HAP-1 (cell line): ENCODE measurements around the gene ANKRD40CL.
"Not testable (repeated sequence)": the region's sequence is repeated elsewhere in the genome, so short reads cannot be mapped to it uniquely, and the experiment has no call there.

ENCODE experiments used
- DNase-seq, 2 experiments: peaks; one replicate each; pipeline ENCODE4 v3.0.0-alpha.2; 2016 to 2020; ENCODE audit warnings: low spot score in 2 of 2
- H3K27me3 ChIP-seq: fragments of 250-450 bp; sonication (Bioruptor Pico); 2 replicates; pipeline ENCODE4 v1.5.1; 2020; ENCODE audit warnings: low read depth, mild to moderate bottlenecking, moderate library complexity
- H3K36me3 ChIP-seq: fragments of 250-450 bp; sonication (Bioruptor Pico); replicated peaks from 2 replicates; pipeline ENCODE4 v1.5.1; 2020; ENCODE audit warnings: mild to moderate bottlenecking
- H3K4me1 ChIP-seq: fragments of 250-450 bp; sonication (Bioruptor Pico); 2 replicates; pipeline ENCODE4 v1.5.1; 2020; ENCODE audit warnings: mild to moderate bottlenecking
- H3K4me3 ChIP-seq: fragments of 250-450 bp; sonication (Bioruptor Pico); 2 replicates; pipeline ENCODE4 v1.5.1; 2020; ENCODE audit warnings: mild to moderate bottlenecking, moderate library complexity
- H3K9me3 ChIP-seq: fragments of 250-450 bp; sonication (Bioruptor Pico); 2 replicates; pipeline ENCODE4 v1.5.1; 2020; ENCODE audit warnings: mild to moderate bottlenecking, moderate library complexity
- in situ Hi-C: fragments of 300-500 bp; cut with MboI; formaldehyde crosslinking; loops from 3 replicates; pipeline ENCODE4 v1.14.3; 2020; ENCODE audit warnings: low sequenced_read_pairs, inconsistent platforms, mixed read lengths

The ANKRD40CL gene, protein sequence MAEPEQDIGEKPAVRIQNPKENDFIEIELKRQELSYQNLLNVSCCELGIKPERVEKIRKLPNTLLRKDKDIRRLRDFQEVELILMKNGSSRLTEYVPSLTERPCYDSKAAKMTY

DNA sequence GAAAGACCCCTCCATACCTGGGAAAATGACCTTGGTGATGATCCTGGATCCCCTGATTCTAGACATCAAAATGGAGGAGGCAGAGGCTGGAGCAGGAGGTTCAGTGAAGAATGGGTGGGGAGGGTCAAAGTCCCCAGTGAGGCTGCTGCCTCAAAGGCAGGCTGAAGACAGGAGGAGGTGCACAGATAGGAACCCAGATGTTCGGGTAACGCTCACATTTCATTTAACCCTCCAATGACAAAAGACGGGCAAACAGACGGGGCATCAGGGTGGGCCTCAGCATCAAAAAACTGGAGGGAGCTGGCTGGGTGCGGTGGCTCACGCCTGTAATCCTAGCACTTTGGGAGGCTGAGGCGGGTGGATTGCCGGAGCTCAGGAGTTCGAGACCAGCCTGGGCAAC, at the start of gene ANKRD40CL:
Gene ANKRD40CL (minus strand): TSS at position 73 of the 400 bp plus-strand sequence. CDS start 605 bp downstream, outside the sequence.
- no peaks in the 10 kb centered on the region for H3K27me3 ChIP-seq
- H3K9me3 ChIP-seq: no peaks in the 10 kb centered on the region
- H3K36me3 ChIP-seq: no peaks in the 10 kb centered on the region
- DNase-seq: no peak
- in situ Hi-C loops: no loop called here
- no peak within 1 kb of the TSS for H3K4me3 ChIP-seq
- peaks cover 4% of the 10 kb centered on the region; the same call in 1 of the 2 replicates for H3K4me1 ChIP-seq

DNA sequence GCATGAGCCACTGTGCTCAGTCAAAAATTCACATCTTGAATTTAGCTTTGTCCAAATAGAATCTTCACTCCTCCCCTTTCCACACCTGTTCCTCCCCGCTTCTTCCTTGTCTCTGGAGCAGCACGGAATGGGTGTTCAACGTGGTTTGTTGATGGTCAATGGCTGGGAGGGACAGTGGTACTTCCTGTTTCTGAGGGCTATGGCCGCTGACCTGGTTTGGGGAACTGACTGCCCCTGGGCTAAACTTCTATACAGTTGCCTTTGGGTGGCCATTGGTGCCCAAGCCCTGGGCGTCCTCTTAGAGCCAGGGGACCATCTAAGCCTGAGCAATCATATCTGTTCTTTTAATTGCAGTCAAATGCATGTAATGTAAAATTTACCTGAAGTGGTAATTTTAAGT, 49.0 kb upstream of the ANKRD40CL start:
- H3K27me3 ChIP-seq: no peaks in the 10 kb centered on the region; the same call in 1 of the 2 replicates
- no peak overlapping the region for H3K4me3 ChIP-seq
- H3K9me3 ChIP-seq: no peaks in the 10 kb centered on the region
- DNase-seq: no peak
- H3K4me1 ChIP-seq: no peaks in the 10 kb centered on the region
- in situ Hi-C loops: no loop called here
- no peaks in the 10 kb centered on the region for H3K36me3 ChIP-seq

DNA sequence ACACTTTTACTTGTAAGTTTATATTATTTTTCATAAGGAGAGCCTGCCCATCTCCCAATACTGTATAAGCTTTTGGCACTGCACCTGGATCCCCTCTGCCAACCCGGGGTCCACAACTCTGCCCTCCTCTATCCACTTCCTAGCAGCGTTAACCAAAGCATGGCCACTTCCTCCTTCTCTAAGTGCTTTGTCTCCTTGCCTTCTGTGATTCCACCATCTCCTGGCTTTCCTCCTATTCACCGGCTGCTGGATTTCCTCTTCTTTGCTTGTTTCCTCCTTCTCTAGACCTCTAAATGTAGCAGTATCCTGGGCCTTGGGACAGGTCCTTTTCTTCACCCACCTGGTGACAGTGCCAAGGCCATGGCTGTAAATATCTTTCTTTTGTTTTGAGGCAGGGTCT, 48.1 kb upstream of the ANKRD40CL start:
- Histone ChIP-seq H3K9me3 (no peaks in the 10 kb centered on the region), H3K4me3 (no peak overlapping the region), H3K36me3 (no peaks in the 10 kb centered on the region), H3K27me3 (no peaks in the 10 kb centered on the region; the same call in 1 of the 2 replicates), H3K4me1 (no peaks in the 10 kb centered on the region)
- in situ Hi-C loops: no loop called here
- DNase-seq: no peak

DNA sequence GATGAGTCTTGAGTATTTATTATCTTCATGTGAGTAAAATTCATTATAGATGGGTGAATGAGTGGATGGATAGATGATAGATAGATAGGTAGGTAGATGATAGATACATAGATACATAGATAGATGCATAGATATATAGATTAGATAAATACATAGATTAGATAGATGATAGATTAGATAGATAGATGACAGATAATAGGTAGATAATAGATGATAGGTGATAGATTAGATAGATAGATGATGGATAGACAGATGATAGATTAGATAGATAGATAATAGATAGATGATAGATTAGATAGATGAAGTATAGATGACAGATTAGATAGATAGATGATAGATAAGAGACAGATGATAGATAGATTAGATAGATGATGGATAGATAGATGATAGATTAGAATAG, 46.3 kb upstream of the ANKRD40CL start:
- DNase-seq: no peak
- no peaks in the 10 kb centered on the region for H3K36me3 ChIP-seq
- H3K4me3 ChIP-seq: no peak overlapping the region
- in situ Hi-C loops: no loop called here
- no peaks in the 10 kb centered on the region for H3K9me3 ChIP-seq
- no peaks in the 10 kb centered on the region; the same call in 1 of the 2 replicates for H3K27me3 ChIP-seq
- H3K4me1 ChIP-seq: no peaks in the 10 kb centered on the region

DNA sequence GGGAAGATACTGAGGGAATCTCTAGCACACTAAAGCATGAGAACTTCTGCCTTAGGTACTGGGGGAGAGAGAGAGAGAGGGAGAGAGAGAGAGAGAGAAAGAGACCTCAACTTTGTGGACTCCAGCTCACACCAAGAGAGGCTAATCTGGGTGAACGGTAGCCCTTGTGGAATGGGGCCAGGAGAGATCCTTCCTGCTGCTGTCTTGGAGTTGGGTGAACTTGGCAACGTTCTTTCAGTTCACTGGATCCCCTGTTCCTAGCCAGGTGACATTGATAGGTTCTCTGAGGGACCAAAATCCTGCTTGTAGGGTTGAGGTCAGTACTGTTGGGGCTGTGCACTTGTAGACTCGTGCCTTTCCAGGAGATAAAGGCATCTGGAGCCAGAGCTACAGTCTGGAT, 41.6 kb upstream of the ANKRD40CL start:
- DNase-seq: no peak
- H3K9me3 ChIP-seq: no peaks in the 10 kb centered on the region
- H3K4me3 ChIP-seq: no peak overlapping the region
- no peaks in the 10 kb centered on the region for H3K36me3 ChIP-seq
- H3K4me1 ChIP-seq: no peaks in the 10 kb centered on the region
- in situ Hi-C loops: no loop called here
- no peaks in the 10 kb centered on the region; the same call in 1 of the 2 replicates for H3K27me3 ChIP-seq

DNA sequence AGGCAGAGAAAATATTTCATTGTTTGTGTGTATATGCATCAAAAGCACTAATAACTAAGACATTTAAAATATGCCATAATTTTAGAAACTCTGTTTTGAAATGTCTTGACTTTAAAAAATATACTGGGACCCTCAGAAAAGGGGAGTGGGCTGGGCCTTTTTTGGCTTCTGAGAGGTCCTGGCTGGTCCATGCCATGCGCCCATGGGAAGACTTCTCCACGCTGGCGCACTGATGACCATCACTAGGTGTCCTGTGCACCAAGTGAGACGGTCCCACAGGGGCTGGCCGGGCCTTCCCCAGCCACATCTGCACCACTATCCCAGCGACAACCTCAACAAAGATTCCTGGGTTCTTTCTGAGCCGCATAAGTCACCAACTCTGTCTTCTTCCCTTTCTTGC, 41.1 kb upstream of the ANKRD40CL start:
- no peaks in the 10 kb centered on the region for H3K36me3 ChIP-seq
- no peak overlapping the region for H3K4me3 ChIP-seq
- no peak for DNase-seq
- H3K27me3 ChIP-seq: no peaks in the 10 kb centered on the region; the same call in 1 of the 2 replicates
- H3K4me1 ChIP-seq: no peaks in the 10 kb centered on the region
- H3K9me3 ChIP-seq: no peaks in the 10 kb centered on the region
- in situ Hi-C loops: no loop called here

DNA sequence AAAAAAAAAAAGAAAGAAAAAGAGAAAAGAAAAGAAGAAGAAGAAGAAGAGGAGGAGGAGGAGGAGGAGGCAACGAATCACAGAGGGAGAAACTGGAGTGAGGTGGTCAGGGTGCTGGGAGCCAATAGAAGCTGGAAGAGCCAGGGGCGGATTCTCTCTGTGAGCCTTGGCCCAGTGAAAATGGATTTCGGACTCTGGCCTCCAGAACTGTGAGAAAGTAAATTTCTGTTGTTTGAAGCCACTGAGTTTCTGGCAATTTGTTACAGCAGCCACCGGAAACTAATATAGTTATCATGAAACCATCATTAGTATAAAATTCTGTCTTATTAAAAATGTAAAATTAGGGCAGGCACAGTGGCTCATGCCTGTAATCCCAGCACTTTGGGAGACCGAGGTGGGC, 40.4 kb upstream of the ANKRD40CL start:
- Histone ChIP-seq H3K9me3 (no peaks in the 10 kb centered on the region), H3K36me3 (no peaks in the 10 kb centered on the region), H3K4me3 (no peak overlapping the region), H3K27me3 (no peaks in the 10 kb centered on the region; the same call in 1 of the 2 replicates), H3K4me1 (no peaks in the 10 kb centered on the region)
- DNase-seq: no peak
- in situ Hi-C loops: no loop called here

DNA sequence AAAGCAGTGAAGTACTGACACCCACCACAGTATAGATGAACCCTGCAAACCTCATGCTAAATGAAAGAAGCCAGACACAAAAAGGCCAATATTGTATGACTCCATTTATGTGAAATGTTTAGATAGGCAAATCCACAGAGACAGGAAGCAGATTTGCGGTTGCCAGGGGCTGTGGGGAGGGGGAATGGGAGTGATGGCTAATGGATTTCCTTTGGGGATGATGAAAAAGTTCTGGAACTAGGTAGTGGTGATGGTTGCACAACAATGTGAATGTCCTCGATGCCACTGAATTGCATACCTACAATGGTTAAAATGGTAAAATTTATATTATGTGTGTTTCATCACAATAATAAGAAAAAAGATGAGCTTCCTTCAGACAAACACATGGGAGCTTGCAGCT, 39.7 kb upstream of the ANKRD40CL start:
- in situ Hi-C loops: no loop called here

DNA sequence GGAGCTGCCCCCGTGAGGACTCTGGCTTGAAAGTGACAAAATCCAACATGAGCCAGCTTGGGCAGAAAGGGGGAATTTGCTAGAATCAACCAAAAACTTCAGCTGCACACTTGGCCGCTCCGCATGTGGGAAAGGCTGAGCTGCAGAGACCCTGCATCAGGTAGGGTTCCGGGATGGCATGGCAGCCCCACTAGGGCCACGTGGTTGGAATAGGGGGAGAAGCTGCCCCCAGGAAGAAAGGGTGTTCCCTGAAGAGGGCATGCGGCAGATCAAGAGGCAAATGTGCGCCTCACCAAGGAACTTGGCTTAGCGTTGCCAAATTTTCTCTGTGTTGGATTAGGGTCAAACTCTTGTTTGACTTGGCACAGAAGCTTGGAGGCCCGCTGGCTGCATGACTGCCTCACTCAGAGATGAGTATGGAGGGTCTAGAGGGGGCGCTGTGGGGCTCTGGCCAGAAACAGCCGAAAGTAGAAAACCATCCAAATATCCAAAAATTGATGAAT, 38.9 kb upstream of the ANKRD40CL start:
- in situ Hi-C loops: no loop called here
- Histone ChIP-seq H3K27me3 (no peaks in the 10 kb centered on the region), H3K36me3 (no peaks in the 10 kb centered on the region), H3K9me3 (no peaks in the 10 kb centered on the region), H3K4me1 (no peaks in the 10 kb centered on the region), H3K4me3 (no peak overlapping the region)
- peak in 1 of 2 experiments; percentile 55 for DNase-seq

More for the DNA sequence above, 39.7 kb upstream of the ANKRD40CL start:
- no peaks in the 10 kb centered on the region; the same call in 1 of the 2 replicates for H3K27me3 ChIP-seq
- no peaks in the 10 kb centered on the region for H3K9me3 ChIP-seq
- H3K36me3 ChIP-seq: no peaks in the 10 kb centered on the region
- DNase-seq: no peak
- no peaks in the 10 kb centered on the region for H3K4me1 ChIP-seq
- H3K4me3 ChIP-seq: no peak overlapping the region

DNA sequence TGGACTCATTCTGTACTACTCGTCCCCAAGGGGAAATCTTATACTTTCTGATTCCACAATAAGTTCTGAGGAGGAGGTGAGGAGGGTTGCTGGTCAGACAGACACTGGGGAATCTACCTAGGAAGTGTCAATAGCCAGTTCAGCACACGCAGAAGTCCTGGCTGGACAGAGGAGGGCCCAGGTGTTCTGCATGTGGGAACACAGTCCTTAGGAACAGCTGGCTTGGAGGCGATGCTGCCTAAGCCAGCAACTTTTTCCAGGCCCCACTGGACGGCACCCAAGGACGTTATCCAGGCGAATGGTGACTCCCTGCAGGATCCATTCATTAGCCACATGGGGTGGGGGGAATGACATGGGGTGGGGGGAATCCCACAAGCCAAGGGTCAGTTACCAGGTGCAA, 38.2 kb upstream of the ANKRD40CL start:
- no peaks in the 10 kb centered on the region for H3K36me3 ChIP-seq
- no peak overlapping the region for H3K4me3 ChIP-seq
- in situ Hi-C loops: no loop called here
- H3K9me3 ChIP-seq: no peaks in the 10 kb centered on the region
- no peak for DNase-seq
- no peaks in the 10 kb centered on the region for H3K4me1 ChIP-seq
- no peaks in the 10 kb centered on the region for H3K27me3 ChIP-seq

DNA sequence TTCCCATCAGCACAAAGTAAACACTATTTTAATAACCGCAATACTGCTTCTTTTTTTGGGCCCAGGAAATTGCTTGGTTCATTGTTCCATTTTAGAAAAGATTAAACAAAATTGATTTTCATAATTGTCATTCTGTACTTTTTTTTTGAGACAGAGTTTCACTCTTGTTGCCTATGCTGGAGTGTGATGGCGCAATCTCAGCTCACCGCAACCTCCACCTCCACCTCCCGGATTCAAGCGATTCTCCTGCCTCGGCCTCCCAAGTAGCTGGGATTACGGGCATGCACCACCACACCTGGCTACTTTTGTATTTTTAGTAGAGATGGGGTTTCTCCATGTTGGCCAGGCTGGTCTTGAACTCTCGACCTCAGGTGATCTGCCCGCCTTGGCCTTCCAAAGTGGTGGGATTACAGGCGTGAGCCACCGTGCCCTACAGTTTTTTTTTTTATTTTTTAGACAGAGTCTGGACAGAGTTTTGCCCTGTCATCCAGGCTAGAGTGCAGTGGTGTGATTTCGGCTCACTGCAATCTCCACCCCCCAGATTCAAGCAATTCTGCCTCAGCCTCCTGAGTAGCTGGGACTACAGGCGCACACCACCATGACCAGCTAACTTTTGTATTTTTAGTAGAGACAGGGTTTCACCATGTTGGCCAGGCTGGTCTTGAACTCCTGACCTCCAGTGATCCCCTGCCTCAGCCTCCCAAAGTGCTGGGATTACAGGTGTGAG, 37.6 kb upstream of the ANKRD40CL start:
- in situ Hi-C loops, H3K36me3 ChIP-seq, DNase-seq: not testable (repeated sequence)

DNA sequence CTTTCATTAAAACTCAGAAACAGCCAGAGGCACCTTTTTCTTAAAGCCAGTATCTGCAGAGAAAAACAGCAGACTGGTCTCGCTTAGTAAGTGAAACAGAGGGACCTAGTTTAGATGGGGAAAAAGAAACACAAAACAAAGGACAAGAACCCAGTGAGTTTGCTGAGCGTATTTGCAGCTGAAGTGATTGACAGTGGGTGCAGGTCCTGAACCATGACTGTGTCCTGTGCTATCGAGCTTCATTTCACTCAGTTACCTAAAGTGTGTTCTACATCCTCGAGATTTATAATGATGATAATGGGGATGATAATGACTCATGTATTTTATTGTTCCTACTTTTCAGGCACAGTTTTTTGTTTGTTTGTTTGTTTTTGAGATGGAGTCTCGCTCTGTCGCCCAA, 36.4 kb upstream of the ANKRD40CL start:
- Histone ChIP-seq H3K4me1 (no peaks in the 10 kb centered on the region), H3K36me3 (no peaks in the 10 kb centered on the region), H3K27me3 (no peaks in the 10 kb centered on the region), H3K9me3 (no peaks in the 10 kb centered on the region), H3K4me3 (no peak overlapping the region)
- DNase-seq: no peak
- in situ Hi-C loops: no loop called here

More for the DNA sequence above, 37.6 kb upstream of the ANKRD40CL start:
- H3K27me3 ChIP-seq, H3K9me3 ChIP-seq, H3K4me3 ChIP-seq, H3K4me1 ChIP-seq: not testable (repeated sequence)

DNA sequence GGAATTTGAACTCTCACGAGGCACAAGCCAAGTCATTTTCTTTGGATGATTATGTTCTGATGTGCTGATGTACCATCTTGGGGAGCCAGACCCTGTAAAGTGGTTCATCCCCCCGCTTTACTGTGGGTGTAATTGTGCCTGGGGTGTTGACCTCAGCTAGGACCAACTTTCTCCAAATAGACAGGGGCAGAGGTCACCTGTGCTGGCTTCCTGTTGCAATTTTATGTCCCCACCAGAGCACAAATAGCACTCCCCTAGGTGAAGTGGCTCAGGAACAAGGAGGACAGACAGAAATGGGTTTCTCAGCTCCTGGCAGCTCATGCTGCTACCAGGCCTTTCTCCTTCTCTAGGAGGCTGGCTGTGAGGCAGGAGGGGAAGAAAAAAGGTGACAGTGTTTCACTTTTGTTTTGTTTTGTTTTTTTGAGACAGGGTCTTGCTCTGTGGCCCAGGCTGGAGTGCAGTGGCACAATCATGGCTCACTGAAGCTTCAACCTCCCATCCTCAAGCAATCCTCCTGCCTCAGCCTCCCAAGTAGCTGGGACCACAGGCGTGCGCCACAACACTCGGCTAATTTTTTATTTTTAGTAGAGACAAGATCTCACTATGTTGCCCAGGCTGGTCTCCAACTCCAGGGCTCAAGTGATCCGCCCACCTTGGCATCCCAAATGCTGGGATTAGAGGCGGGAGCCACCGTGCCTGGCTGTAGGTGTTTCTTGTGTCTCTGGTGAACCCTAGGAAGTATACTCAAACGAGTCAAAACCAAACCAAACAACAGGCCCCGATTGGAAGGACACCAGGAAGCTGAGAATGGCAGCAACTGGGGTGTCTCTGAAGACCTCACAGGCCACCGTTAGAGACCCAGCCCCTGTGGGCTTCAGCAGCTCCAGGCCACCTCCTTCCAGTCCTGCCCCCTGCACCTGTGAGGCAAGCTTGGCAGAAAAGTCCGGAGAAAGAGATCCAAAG, 35.6 kb upstream of the ANKRD40CL start:
- in situ Hi-C loops: no loop called here
- no peaks in the 10 kb centered on the region for H3K4me1 ChIP-seq
- DNase-seq: no peak

More for the DNA sequence above, 35.6 kb upstream of the ANKRD40CL start:
- Histone ChIP-seq H3K27me3 (no peaks in the 10 kb centered on the region), H3K4me3 (no peak overlapping the region), H3K9me3 (no peaks in the 10 kb centered on the region), H3K36me3 (no peaks in the 10 kb centered on the region)
